KMS-11 (cell line): ENCODE data around the gene BID.

ENCODE experiments used
- H2AFZ ChIP-seq: fragments of 200-600 bp; sonication (generic); 2 replicates; pipeline ENCODE4 v1.6.1; 2016; ENCODE audit warnings: antibody characterized with exemption, mixed run types, low read depth
- H3K27ac ChIP-seq: fragments of 200-600 bp; sonication (generic); 2 replicates; pipeline ENCODE4 v1.6.1; 2016; ENCODE audit warnings: mild to moderate bottlenecking, mixed run types
- H3K27me3 ChIP-seq: fragments of 200-600 bp; sonication (generic); 2 replicates; pipeline ENCODE4 v1.6.1; 2017; ENCODE audit warnings: mild to moderate bottlenecking, low read depth, mixed run types, moderate library complexity; ENCODE audit not compliant: insufficient read depth
- H3K36me3 ChIP-seq: fragments of 200-600 bp; sonication (generic); 2 replicates; pipeline ENCODE4 v1.6.1; 2017; ENCODE audit warnings: mild to moderate bottlenecking, mixed run types; ENCODE audit not compliant: insufficient read depth
- H3K4me1 ChIP-seq: fragments of 200-600 bp; sonication (generic); 2 replicates; pipeline ENCODE4 v1.6.1; 2016; ENCODE audit warnings: mild to moderate bottlenecking, low read depth, mixed run types; ENCODE audit not compliant: poor library complexity, severe bottlenecking
- H3K4me2 ChIP-seq: fragments of 200-600 bp; sonication (generic); 2 replicates; pipeline ENCODE4 v1.7.0; 2016; ENCODE audit warnings: mild to moderate bottlenecking, mixed run types
- H3K4me3 ChIP-seq: fragments of 200-600 bp; sonication (generic); IDR thresholded peaks from 2 replicates; pipeline ENCODE4 v1.6.1; 2017; ENCODE audit warnings: low read depth, low read length, mixed read lengths; ENCODE audit not compliant: insufficient read depth
- H3K79me2 ChIP-seq: fragments of 200-600 bp; sonication (generic); 2 replicates; pipeline ENCODE4 v1.6.1; 2016; ENCODE audit warnings: low read depth, mixed run types; ENCODE audit not compliant: insufficient read depth
- H3K9ac ChIP-seq: fragments of 200-600 bp; sonication (generic); 2 replicates; pipeline ENCODE4 v1.6.1; 2016; ENCODE audit warnings: mild to moderate bottlenecking, mixed run types
- H4K20me1 ChIP-seq: fragments of 200-600 bp; sonication (generic); 2 replicates; pipeline ENCODE4 v1.6.1; 2016; ENCODE audit warnings: mild to moderate bottlenecking, mixed run types; ENCODE audit not compliant: insufficient read depth
- CTCF ChIP-seq: fragments of 200-600 bp; sonication (generic); conservative IDR thresholded peaks from 2 replicates; pipeline ENCODE4 v1.6.1; 2017; ENCODE audit warnings: low read depth, mild to moderate bottlenecking, antibody characterized with exemption, low read length, moderate library complexity, mixed read lengths

BID gene

GRCh38 chr22:17761138-17761488, 13.2 kb downstream of the BID start:
- H3K79me2 ChIP-seq = peaks cover 85% of the 10 kb centered on the region
- H3K4me1 ChIP-seq = peaks cover 10% of the 10 kb centered on the region
- no peaks in the 10 kb centered on the region for H3K36me3 ChIP-seq
- H4K20me1 ChIP-seq = peaks cover 25% of the 10 kb centered on the region; the same call in 1 of the 2 replicates
- no peak overlapping the region for H3K4me2 ChIP-seq
- no peak overlapping the region for H3K9ac ChIP-seq
- no peak for TF ChIP-seq CTCF
- no peaks in the 10 kb centered on the region for H3K27me3 ChIP-seq
- H3K4me3 ChIP-seq = no peak overlapping the region
- H3K27ac ChIP-seq = no peak overlapping the region
- no peak overlapping the region for H2AFZ ChIP-seq

- H3K27ac ChIP-seq = no peak overlapping the region
- no peaks in the 10 kb centered on the region for H3K4me1 ChIP-seq
- no peak overlapping the region for H3K9ac ChIP-seq
- no peak overlapping the region for H3K4me3 ChIP-seq
- TF ChIP-seq CTCF = no peak
- peaks cover 40% of the 10 kb centered on the region for H3K79me2 ChIP-seq
- no peaks in the 10 kb centered on the region for H4K20me1 ChIP-seq
- no peaks in the 10 kb centered on the region for H3K27me3 ChIP-seq
- no peak overlapping the region for H3K4me2 ChIP-seq
- no peaks in the 10 kb centered on the region for H3K36me3 ChIP-seq
- H2AFZ ChIP-seq = no peak overlapping the region
Observed at GRCh38 chr22:17754233-17754925, 19.9 kb downstream of the BID start.

GRCh38 chr22:17753401-17753989, 20.8 kb downstream of the BID start:
- TF ChIP-seq CTCF = no peak
- H3K27me3 ChIP-seq = no peaks in the 10 kb centered on the region

GRCh38 chr22:17751596-17751995, 22.7 kb downstream of the BID start:
- no peak for TF ChIP-seq CTCF
- Histone ChIP-seq H3K27me3 (no peaks in the 10 kb centered on the region), H3K79me2 (peaks cover 25% of the 10 kb centered on the region; the same call in 1 of the 2 replicates), H2AFZ (no peak overlapping the region), H3K36me3 (no peaks in the 10 kb centered on the region), H3K4me3 (no peak overlapping the region), H4K20me1 (no peaks in the 10 kb centered on the region), H3K4me1 (no peaks in the 10 kb centered on the region), H3K4me2 (no peak overlapping the region), H3K27ac (no peak overlapping the region), H3K9ac (no peak overlapping the region)

More at GRCh38 chr22:17753401-17753989, 20.8 kb downstream of the BID start:
- Histone ChIP-seq H3K4me1 (no peaks in the 10 kb centered on the region), H3K9ac (no peak overlapping the region), H3K27ac (no peak overlapping the region), H3K36me3 (no peaks in the 10 kb centered on the region), H2AFZ (no peak overlapping the region), H4K20me1 (no peaks in the 10 kb centered on the region), H3K4me2 (no peak overlapping the region), H3K79me2 (peaks cover 33% of the 10 kb centered on the region), H3K4me3 (no peak overlapping the region)
